HepG2 (cell line): ENCODE measurements around the gene AHCY. TPM values are rescaled to one million over a fixed set of nuclear protein-coding genes. Genes with fewer than 3 reads are reported as not detected.

Source experiments
- BRCA1 ChIP-seq: sonication (generic); formaldehyde crosslinking; IDR thresholded peaks from 2 replicates; pipeline ENCODE4 v1.4.0; 2020; ENCODE audit warnings: missing genetic modification reagents
- CCDC6 ChIP-seq: sonication (generic); formaldehyde crosslinking; IDR thresholded peaks from 2 replicates; pipeline ENCODE4 v1.8.1; 2022; ENCODE audit warnings: mild to moderate bottlenecking, missing genetic modification reagents, moderate library complexity
- CHD2 ChIP-seq: IDR thresholded peaks from 2 replicates; pipeline ENCODE4 v1.6.1; 2011; ENCODE audit warnings: low read depth, low read length, improper control_type of control experiment
- HDAC6 ChIP-seq: fragments of 200-600 bp; sonication (generic); IDR thresholded peaks from 2 replicates; pipeline ENCODE4 v1.7.0; 2017; ENCODE audit warnings: mild to moderate bottlenecking, antibody characterized with exemption, low read length, low read depth
- HES4 ChIP-seq: sonication (generic); formaldehyde crosslinking; IDR thresholded peaks from 2 replicates; pipeline ENCODE4 v1.9.0; 2021; ENCODE audit warnings: mild to moderate bottlenecking, missing genetic modification reagents, borderline replicate concordance
- MBNL3 ChIP-seq: fragments of 250-450 bp; sonication (Bioruptor Pico); conservative IDR thresholded peaks from 2 replicates; pipeline ENCODE4 v1.8.0; 2022; ENCODE audit warnings: mild to moderate bottlenecking, inconsistent platforms
- SIN3B ChIP-seq: fragments of 150-350 bp; IDR thresholded peaks from 2 replicates; pipeline ENCODE4 v1.6.1; 2014; ENCODE audit warnings: low read length
- SNRNP70 ChIP-seq: fragments of 200-400 bp; formaldehyde crosslinking; IDR thresholded peaks from 2 replicates; pipeline ENCODE4 v1.6.1; 2017; ENCODE audit warnings: mild to moderate bottlenecking, low read depth, low read length, moderate library complexity
- STAG1 ChIP-seq: sonication (generic); formaldehyde crosslinking; IDR thresholded peaks from 2 replicates; pipeline ENCODE4 v1.4.0; 2020; ENCODE audit warnings: missing genetic modification reagents
- TEAD2 ChIP-seq: sonication (generic); formaldehyde crosslinking; IDR thresholded peaks from 2 replicates; pipeline ENCODE4 v1.9.0; 2021; ENCODE audit warnings: missing genetic modification reagents
- ZFP62 ChIP-seq: sonication (generic); formaldehyde crosslinking; IDR thresholded peaks from 2 replicates; pipeline ENCODE4 v1.4.0; 2020; ENCODE audit warnings: missing genetic modification reagents
- ZNF335 ChIP-seq: sonication (generic); formaldehyde crosslinking; IDR thresholded peaks from 2 replicates; pipeline ENCODE4 v1.4.0; 2020; ENCODE audit warnings: missing genetic modification reagents
- ZNF343 ChIP-seq: sonication (generic); formaldehyde crosslinking; IDR thresholded peaks from 2 replicates; pipeline ENCODE4 v1.4.0; 2020; ENCODE audit warnings: mild to moderate bottlenecking, missing genetic modification reagents
- ZNF441 ChIP-seq: sonication (generic); formaldehyde crosslinking; IDR thresholded peaks from 2 replicates; pipeline ENCODE4 v1.7.0; 2021; ENCODE audit warnings: missing genetic modification reagents, borderline replicate concordance
- ZNF589 ChIP-seq: sonication (generic); formaldehyde crosslinking; conservative IDR thresholded peaks from 2 replicates; pipeline ENCODE4 v1.8.0; 2022; ENCODE audit warnings: mild to moderate bottlenecking, moderate library complexity, missing genetic modification reagents
- ZNF607 ChIP-seq: sonication (generic); formaldehyde crosslinking; IDR thresholded peaks from 2 replicates; pipeline ENCODE4 v1.5.1; 2020; ENCODE audit warnings: missing genetic modification reagents, mild to moderate bottlenecking, borderline replicate concordance
- ZNF839 ChIP-seq: sonication (generic); formaldehyde crosslinking; IDR thresholded peaks from 2 replicates; pipeline ENCODE4 v1.4.0; 2020; ENCODE audit warnings: missing genetic modification reagents, mild to moderate bottlenecking, borderline replicate concordance
- polyA plus RNA-seq, 8 experiments: library from polyadenylated mRNA; depleted of rRNA in 3 of 8; stranded (reverse) in 7 of 8; unstranded in 1 of 8; fragments of >200 nt; fragmentation: Illumina TruSeq in 4 of 8; extraction: Trizol in 4 of 8; gene quantifications; 2 replicates each; pipeline versions ENCODE4 v1.2.1 to v1.2.3, GENCODE V29; 2011 to 2016; ENCODE audit warnings: low read depth in 4 of 8, missing spikeins in 1 of 8, mixed read lengths in 1 of 8; ENCODE audit not compliant: insufficient read depth in 1 of 8
- total RNA-seq, 5 experiments: library from RNA; depleted of rRNA; stranded (reverse); fragments of >200 nt; fragmentation: Illumina TruSeq; extraction: Trizol; gene quantifications; 2 replicates each; pipeline ENCODE4 v1.2.3, GENCODE V29; 2016; ENCODE audit warnings: low read depth in 1 of 5
- TF ChIP-seq, protein P1 (sequence below): sonication (generic); formaldehyde crosslinking; IDR thresholded peaks from 2 replicates; pipeline ENCODE4 v1.9.0; 2022; ENCODE audit warnings: low read depth, missing genetic modification reagents
- TF ChIP-seq, protein P2 (sequence below), 2 experiments: sonication (generic) in 1 of 2; formaldehyde crosslinking in 1 of 2; IDR thresholded peaks; 2 replicates each; pipeline versions ENCODE4 v1.4.0 to v1.6.1; 2016 to 2020; ENCODE audit warnings: borderline replicate concordance in 1 of 2, low read depth in 1 of 2, mild to moderate bottlenecking in 1 of 2, missing genetic modification reagents in 1 of 2
- TF ChIP-seq, protein P3 (sequence below): sonication (generic); formaldehyde crosslinking; IDR thresholded peaks from 2 replicates; pipeline ENCODE4 v1.9.0; 2021; ENCODE audit warnings: missing genetic modification reagents, borderline replicate concordance
- TF ChIP-seq, protein P4 (sequence below): sonication (generic); formaldehyde crosslinking; IDR thresholded peaks from 2 replicates; pipeline ENCODE4 v1.5.0; 2020; ENCODE audit warnings: mild to moderate bottlenecking, missing genetic modification reagents, moderate library complexity

Gene AHCY
- total and polyA plus RNA-seq, 2 of the 13 experiments (the other 11 are each of a cell fraction or from before 2014, with no cell fraction given), result 407 to 419 TPM

DNA sequence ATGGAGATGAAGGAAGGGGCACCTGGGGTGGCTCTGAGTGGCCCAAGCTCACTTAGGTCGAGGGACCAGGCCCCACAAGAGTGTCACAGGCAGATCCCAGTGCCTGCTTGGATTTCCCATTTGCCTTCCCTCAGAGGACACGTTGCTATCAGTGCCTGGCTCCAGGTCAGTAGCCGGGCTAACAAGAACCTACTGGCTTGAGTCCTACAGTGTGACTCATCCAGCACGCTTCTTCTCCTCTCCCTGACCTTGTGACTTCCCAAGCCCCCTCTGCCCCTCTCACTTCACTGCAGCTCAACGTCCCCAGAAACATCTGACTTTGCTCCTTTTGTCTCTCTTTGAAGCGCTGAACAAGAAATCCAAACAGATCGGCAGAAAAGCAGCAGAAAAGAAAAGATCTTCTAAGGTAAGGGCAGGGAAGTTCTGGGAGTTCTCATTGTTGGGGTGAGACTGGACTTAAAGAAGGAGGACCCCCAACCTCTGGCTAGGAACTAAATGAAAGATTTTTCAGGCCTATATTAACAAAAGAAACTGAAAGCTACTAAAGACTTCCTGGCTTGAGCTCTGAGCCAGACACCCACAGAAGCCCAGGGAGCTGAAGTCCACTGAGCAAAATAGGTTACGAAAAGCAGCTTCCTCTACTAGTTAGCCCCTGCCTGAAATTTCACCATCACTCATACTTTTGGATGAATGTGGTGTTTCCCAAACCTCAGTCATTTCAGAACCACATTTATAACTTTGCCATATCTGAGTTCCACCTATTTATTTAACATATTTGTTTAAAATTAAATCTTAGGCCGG, 40.5 kb downstream of the AHCY start (continued):
- TF ChIP-seq, protein P1, sequence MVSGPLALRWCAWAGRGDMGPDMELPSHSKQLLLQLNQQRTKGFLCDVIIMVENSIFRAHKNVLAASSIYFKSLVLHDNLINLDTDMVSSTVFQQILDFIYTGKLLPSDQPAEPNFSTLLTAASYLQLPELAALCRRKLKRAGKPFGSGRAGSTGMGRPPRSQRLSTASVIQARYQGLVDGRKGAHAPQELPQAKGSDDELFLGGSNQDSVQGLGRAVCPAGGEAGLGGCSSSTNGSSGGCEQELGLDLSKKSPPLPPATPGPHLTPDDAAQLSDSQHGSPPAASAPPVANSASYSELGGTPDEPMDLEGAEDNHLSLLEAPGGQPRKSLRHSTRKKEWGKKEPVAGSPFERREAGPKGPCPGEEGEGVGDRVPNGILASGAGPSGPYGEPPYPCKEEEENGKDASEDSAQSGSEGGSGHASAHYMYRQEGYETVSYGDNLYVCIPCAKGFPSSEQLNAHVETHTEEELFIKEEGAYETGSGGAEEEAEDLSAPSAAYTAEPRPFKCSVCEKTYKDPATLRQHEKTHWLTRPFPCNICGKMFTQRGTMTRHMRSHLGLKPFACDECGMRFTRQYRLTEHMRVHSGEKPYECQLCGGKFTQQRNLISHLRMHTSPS, result no peak
- TF ChIP-seq, protein P2, sequence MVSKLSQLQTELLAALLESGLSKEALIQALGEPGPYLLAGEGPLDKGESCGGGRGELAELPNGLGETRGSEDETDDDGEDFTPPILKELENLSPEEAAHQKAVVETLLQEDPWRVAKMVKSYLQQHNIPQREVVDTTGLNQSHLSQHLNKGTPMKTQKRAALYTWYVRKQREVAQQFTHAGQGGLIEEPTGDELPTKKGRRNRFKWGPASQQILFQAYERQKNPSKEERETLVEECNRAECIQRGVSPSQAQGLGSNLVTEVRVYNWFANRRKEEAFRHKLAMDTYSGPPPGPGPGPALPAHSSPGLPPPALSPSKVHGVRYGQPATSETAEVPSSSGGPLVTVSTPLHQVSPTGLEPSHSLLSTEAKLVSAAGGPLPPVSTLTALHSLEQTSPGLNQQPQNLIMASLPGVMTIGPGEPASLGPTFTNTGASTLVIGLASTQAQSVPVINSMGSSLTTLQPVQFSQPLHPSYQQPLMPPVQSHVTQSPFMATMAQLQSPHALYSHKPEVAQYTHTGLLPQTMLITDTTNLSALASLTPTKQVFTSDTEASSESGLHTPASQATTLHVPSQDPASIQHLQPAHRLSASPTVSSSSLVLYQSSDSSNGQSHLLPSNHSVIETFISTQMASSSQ (IDR thresholded peaks at IDR 0.05; ENCODE audit: low read depth), result no peak
- TF ChIP-seq, protein P2 (CRISPR knock-in tag; IDR thresholded peaks at IDR 0.05; ENCODE audit: borderline replicate concordance), result no peak; the same call in 1 of the 2 replicates
- TF ChIP-seq ZNF839 (CRISPR knock-in tag), result no peak; the same call in 1 of the 2 replicates
- TF ChIP-seq SNRNP70, result no peak
- no peak for TF ChIP-seq STAG1
- TF ChIP-seq MBNL3 (CRISPR knock-in tag), result no peak
- no peak for TF ChIP-seq SIN3B
- no peak for TF ChIP-seq HDAC6
- TF ChIP-seq ZNF343 (CRISPR knock-in tag), result peak; percentile 76; the same call in 1 of the 2 replicates
- no peak for TF ChIP-seq BRCA1 (CRISPR knock-in tag)
- no peak for TF ChIP-seq TEAD2 (CRISPR knock-in tag)
- no peak for TF ChIP-seq ZNF441 (CRISPR knock-in tag)
- TF ChIP-seq, protein P3, sequence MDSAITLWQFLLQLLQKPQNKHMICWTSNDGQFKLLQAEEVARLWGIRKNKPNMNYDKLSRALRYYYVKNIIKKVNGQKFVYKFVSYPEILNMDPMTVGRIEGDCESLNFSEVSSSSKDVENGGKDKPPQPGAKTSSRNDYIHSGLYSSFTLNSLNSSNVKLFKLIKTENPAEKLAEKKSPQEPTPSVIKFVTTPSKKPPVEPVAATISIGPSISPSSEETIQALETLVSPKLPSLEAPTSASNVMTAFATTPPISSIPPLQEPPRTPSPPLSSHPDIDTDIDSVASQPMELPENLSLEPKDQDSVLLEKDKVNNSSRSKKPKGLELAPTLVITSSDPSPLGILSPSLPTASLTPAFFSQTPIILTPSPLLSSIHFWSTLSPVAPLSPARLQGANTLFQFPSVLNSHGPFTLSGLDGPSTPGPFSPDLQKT, result no peak
- TF ChIP-seq ZFP62 (CRISPR knock-in tag), result no peak
- TF ChIP-seq HES4 (CRISPR knock-in tag), result no peak
- no peak for TF ChIP-seq ZNF589 (CRISPR knock-in tag)
- no peak for TF ChIP-seq CHD2
- TF ChIP-seq ZNF607 (CRISPR knock-in tag), result no peak
- TF ChIP-seq, protein P4, sequence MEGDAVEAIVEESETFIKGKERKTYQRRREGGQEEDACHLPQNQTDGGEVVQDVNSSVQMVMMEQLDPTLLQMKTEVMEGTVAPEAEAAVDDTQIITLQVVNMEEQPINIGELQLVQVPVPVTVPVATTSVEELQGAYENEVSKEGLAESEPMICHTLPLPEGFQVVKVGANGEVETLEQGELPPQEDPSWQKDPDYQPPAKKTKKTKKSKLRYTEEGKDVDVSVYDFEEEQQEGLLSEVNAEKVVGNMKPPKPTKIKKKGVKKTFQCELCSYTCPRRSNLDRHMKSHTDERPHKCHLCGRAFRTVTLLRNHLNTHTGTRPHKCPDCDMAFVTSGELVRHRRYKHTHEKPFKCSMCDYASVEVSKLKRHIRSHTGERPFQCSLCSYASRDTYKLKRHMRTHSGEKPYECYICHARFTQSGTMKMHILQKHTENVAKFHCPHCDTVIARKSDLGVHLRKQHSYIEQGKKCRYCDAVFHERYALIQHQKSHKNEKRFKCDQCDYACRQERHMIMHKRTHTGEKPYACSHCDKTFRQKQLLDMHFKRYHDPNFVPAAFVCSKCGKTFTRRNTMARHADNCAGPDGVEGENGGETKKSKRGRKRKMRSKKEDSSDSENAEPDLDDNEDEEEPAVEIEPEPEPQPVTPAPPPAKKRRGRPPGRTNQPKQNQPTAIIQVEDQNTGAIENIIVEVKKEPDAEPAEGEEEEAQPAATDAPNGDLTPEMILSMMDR (CRISPR knock-in tag), result 0 out of 2 replicates have a peak, but pooled peaks have one; percentile 5
- TF ChIP-seq CCDC6 (CRISPR knock-in tag), result no peak
- 0 out of 2 replicates have a peak, but pooled peaks have one; percentile 38 for TF ChIP-seq ZNF335
